Esophagus muscularis mucosa (tissue), 4 donors: ENCODE results near the gene CD55.

ENCODE experiments used
- EP300 ChIP-seq: sonication (generic); formaldehyde crosslinking; IDR thresholded peaks from one replicate; pipeline ENCODE4 v1.6.1; 2017; ENCODE audit warnings: antibody characterized with exemption
- POLR2A ChIP-seq: fragments of 450-650 bp; IDR thresholded peaks from one replicate; pipeline ENCODE4 v1.6.1; 2017; ENCODE audit warnings: antibody characterized with exemption, moderate library complexity, mild to moderate bottlenecking, low read depth
- POLR2AphosphoS5 ChIP-seq, 2 donors: sonication (generic); formaldehyde crosslinking; IDR thresholded peaks; one replicate each; pipeline ENCODE4 v1.6.1; 2017; ENCODE audit warnings: antibody characterized with exemption in 2 of 2
- TF ChIP-seq, protein P1 (sequence below), 3 experiments: fragments of 200-600 bp in 2 of 3; fragments of 450-650 bp in 1 of 3; sonication (generic) in 2 of 3; IDR thresholded peaks; one replicate each; pipeline ENCODE4 v1.5.1; 2017 to 2019; ENCODE audit warnings: antibody characterized with exemption in 3 of 3, mild to moderate bottlenecking in 2 of 3, moderate library complexity in 1 of 3

DNA sequence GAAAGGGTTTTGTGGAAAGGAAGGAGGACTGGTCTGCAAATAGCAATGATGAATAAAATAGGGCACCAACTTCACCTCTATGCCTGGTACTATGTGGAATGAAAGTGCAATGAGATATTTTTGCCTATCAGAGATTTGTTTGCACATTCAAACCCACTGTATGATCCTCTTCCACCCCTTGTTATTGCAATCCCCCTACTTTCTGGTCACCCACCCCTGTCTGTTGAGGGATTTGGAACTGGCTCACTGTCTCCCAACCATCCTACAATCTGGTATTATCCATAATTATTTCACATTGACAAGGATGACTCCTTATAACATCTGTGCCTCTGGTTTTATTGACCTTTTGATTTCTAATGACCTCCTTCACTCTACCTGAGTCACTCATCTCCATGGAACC, 42.4 kb downstream of the CD55 start:
- TF ChIP-seq, protein P1, sequence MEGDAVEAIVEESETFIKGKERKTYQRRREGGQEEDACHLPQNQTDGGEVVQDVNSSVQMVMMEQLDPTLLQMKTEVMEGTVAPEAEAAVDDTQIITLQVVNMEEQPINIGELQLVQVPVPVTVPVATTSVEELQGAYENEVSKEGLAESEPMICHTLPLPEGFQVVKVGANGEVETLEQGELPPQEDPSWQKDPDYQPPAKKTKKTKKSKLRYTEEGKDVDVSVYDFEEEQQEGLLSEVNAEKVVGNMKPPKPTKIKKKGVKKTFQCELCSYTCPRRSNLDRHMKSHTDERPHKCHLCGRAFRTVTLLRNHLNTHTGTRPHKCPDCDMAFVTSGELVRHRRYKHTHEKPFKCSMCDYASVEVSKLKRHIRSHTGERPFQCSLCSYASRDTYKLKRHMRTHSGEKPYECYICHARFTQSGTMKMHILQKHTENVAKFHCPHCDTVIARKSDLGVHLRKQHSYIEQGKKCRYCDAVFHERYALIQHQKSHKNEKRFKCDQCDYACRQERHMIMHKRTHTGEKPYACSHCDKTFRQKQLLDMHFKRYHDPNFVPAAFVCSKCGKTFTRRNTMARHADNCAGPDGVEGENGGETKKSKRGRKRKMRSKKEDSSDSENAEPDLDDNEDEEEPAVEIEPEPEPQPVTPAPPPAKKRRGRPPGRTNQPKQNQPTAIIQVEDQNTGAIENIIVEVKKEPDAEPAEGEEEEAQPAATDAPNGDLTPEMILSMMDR (IDR thresholded peaks at IDR 0.05): no peak
- TF ChIP-seq EP300: no peak
- TF ChIP-seq POLR2A: no peak
- TF ChIP-seq POLR2AphosphoS5 (IDR thresholded peaks at IDR 0.05): no peak
